SJSA1 (cell line): ENCODE measurements around the gene C10orf105. TPM values are rescaled to one million over a fixed set of nuclear protein-coding genes. Genes with fewer than 3 reads are reported as not detected.

Experiments used
- DNase-seq, 2 experiments: peaks; one replicate each; pipeline ENCODE4 v3.0.0-alpha.2; 2015 to 2020; ENCODE audit warnings: low spot score in 2 of 2, low read depth in 1 of 2
- H3K27ac ChIP-seq: fragments of 250-450 bp; sonication (Bioruptor Pico); 2 replicates; pipeline ENCODE4 v1.5.1; 2020; ENCODE audit warnings: mild to moderate bottlenecking, moderate library complexity
- H3K27me3 ChIP-seq: fragments of 250-450 bp; sonication (Bioruptor Pico); replicated peaks from 2 replicates; pipeline ENCODE4 v1.5.1; 2020; ENCODE audit warnings: mild to moderate bottlenecking, moderate library complexity
- H3K36me3 ChIP-seq: fragments of 250-450 bp; sonication (Bioruptor Pico); 2 replicates; pipeline ENCODE4 v1.5.1; 2020; ENCODE audit warnings: mild to moderate bottlenecking
- H3K4me1 ChIP-seq: fragments of 250-450 bp; sonication (Bioruptor Pico); replicated peaks from 2 replicates; pipeline ENCODE4 v1.6.1; 2021; ENCODE audit warnings: mild to moderate bottlenecking
- H3K4me3 ChIP-seq: fragments of 250-450 bp; sonication (Bioruptor Pico); 2 replicates; pipeline ENCODE4 v1.5.1; 2020; ENCODE audit warnings: mild to moderate bottlenecking
- H3K9me3 ChIP-seq: fragments of 250-450 bp; sonication (Bioruptor Pico); replicated peaks from 2 replicates; pipeline ENCODE4 v1.5.1; 2020; ENCODE audit warnings: mild to moderate bottlenecking
- total RNA-seq: library from RNA; depleted of rRNA; stranded (reverse); fragments of >200 nt; shearing (Covaris generic); gene quantifications from 2 replicates; pipeline ENCODE4 v1.2.3, GENCODE V29; 2014

Gene C10orf105
- total RNA-seq, 1 experiment from 2014 or later = not detected

DNA sequence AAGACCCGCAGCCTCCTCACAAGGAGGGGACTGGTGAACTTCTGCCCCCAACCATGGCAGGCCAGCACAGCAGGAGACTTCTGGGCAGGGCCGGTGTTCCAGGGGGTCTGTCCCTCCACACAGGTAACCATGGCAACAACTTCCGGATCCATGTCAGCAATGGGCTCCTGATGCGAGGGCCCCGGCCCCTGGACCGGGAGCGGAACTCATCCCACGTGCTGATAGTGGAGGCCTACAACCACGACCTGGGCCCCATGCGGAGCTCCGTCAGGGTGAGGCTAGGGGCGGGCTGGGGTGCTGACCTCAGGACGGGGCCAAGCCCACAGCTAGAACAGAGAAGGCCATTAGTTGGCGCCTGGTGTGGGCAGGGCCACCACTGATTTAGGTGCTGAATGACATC lies 5.7 kb upstream of the C10orf105 start:
- DNase-seq = no peak
- Histone ChIP-seq H3K36me3 (no peaks in the 10 kb centered on the region), H3K27me3 (no peaks in the 10 kb centered on the region), H3K4me3 (no peak overlapping the region), H3K27ac (no peak overlapping the region), H3K9me3 (no peaks in the 10 kb centered on the region), H3K4me1 (peaks cover 11% of the 10 kb centered on the region)

DNA sequence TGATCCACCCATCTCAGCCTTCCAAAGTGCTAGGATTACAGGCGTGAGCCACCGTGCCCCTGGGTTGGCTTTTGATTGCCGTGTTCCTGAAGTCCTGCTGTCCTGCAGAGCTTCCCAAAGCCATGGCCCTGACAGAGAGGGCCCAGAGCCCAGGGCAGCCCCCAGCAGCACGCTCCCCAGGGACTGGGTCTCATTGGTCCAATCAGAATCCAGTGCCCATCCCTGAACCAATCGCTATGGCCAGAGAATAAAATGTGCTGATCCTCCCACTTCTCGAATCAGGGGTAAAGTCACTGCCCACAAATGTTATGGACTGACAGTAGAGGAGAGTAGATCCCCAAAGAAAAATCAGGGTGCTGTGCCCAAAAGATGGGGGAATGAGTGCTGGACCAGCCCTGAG lies 5.0 kb upstream of the C10orf105 start:
- H3K36me3 ChIP-seq = no peaks in the 10 kb centered on the region
- no peak for DNase-seq
- H3K4me3 ChIP-seq = no peak overlapping the region
- H3K27me3 ChIP-seq = no peaks in the 10 kb centered on the region
- H3K9me3 ChIP-seq = no peaks in the 10 kb centered on the region
- peaks cover 11% of the 10 kb centered on the region for H3K4me1 ChIP-seq
- no peak overlapping the region for H3K27ac ChIP-seq

DNA sequence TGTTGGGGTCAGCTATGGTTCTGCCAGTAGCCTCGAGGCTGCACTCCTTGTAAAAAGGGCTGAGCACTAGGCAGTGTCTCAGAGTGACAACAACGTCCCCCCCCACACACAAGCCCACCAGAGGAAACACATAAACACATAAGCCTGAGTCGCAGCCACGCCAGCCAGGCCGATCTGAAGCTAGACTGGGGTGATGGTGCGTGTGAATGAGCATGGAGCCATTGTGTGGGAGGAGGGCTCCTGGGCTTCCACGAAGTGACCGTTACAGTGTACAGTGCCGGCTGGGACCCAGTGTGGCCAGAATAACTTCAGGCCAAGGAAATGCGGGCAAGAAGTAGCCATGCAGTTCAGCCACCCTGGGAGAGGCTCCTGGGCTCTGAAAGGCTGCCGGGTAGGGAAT lies 3.7 kb upstream of the C10orf105 start:
- Histone ChIP-seq H3K4me1 (peaks cover 11% of the 10 kb centered on the region), H3K9me3 (no peaks in the 10 kb centered on the region), H3K4me3 (no peak overlapping the region), H3K36me3 (no peaks in the 10 kb centered on the region), H3K27me3 (no peaks in the 10 kb centered on the region), H3K27ac (no peak overlapping the region)
- DNase-seq = no peak

DNA sequence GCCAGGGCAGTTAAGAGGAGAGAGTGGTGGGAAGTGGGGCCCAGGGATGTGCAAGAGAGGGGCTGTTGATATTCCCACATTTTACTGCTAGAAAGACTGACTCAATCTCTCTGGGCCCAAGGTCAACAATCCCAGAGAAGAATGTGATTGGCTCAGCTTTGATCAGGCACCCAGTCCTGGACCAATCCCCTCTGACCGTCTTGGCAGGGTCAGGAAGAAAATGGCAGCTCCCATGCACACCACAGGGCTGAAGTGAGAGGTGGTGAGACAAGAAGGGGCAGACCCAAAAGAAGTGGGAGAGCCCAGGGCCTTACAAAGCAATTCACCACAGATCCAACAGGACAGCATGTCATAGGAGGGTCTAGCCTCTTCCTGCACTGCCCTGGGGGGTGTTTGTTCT lies 3.3 kb upstream of the C10orf105 start:
- H3K27me3 ChIP-seq = no peaks in the 10 kb centered on the region
- H3K4me3 ChIP-seq = no peak overlapping the region
- no peak overlapping the region for H3K27ac ChIP-seq
- H3K36me3 ChIP-seq = no peaks in the 10 kb centered on the region
- peaks cover 11% of the 10 kb centered on the region for H3K4me1 ChIP-seq
- DNase-seq = no peak
- no peaks in the 10 kb centered on the region for H3K9me3 ChIP-seq

DNA sequence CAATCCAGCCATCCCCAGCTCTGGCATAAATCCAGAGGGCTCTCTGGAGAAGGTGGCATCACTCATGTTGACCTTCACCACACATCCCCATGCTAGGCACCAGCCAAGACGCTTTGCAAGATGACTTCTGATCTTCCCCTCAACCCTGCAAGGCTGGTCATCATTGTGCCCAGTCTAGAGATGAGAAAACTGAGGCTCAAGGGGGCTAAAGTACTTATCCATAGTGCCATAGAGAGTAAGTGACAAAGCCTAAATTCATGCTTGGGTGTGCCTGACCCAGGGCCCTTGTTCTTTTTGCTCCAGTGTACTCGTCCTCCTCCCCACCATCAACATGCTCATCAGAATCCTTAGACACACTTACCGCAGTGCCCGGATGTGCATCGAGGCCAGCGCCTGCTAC lies 1.7 kb upstream of the C10orf105 start:
- Histone ChIP-seq H3K27ac (no peak overlapping the region), H3K9me3 (no peaks in the 10 kb centered on the region), H3K27me3 (no peaks in the 10 kb centered on the region), H3K4me1 (peaks cover 6% of the 10 kb centered on the region), H3K4me3 (no peak overlapping the region), H3K36me3 (no peaks in the 10 kb centered on the region)
- no peak for DNase-seq

DNA sequence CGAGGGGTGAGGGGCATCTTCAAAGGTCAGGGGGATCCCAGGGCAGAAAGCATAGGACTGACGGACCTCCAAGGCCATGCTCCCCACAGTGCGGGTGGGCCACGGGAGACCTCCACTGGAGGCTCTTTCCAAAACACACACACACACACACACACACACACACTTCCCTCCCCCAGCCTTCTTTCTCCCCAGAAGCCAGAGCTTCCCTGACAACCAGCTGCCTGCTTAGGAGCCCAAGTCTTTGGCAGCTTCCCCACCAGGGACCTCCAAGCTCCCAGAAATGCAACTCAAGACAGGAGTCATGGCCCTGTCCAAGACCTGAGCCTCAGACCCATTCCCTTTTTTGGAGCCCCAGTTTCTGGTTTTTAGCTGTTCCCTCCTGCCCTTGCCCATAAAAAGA lies 710 bp upstream of the C10orf105 start:
- Histone ChIP-seq H3K36me3 (no peaks in the 10 kb centered on the region), H3K27me3 (no peaks in the 10 kb centered on the region), H3K9me3 (no peaks in the 10 kb centered on the region), H3K4me3 (no peak overlapping the region), H3K27ac (no peak overlapping the region), H3K4me1 (no peaks in the 10 kb centered on the region)
- DNase-seq = no peak

DNA sequence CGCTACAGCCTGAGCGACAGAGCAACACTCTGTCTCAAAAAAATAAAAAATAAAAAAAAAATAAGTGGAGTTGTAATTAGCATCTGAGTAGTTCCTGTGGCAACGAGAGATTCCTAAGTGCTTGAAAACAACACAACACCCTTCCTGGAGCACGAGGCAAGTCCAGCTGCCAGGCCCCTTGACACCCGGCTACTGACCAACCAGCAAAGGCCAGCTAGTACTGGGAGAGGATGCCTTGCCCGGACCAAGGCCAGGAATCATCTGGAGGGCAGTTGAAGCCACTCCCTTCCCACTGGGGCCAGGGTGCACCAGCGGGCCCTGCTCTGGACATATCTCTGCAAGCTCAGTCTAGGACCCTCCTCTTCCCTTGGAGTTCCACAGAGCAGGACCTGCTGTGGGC lies 536 bp downstream of the C10orf105 start:
- no peak overlapping the region for H3K4me3 ChIP-seq
- H3K36me3 ChIP-seq = no peaks in the 10 kb centered on the region
- H3K27me3 ChIP-seq = no peaks in the 10 kb centered on the region
- DNase-seq = no peak
- H3K4me1 ChIP-seq = peaks cover 2% of the 10 kb centered on the region
- no peak overlapping the region for H3K27ac ChIP-seq
- no peaks in the 10 kb centered on the region for H3K9me3 ChIP-seq

DNA sequence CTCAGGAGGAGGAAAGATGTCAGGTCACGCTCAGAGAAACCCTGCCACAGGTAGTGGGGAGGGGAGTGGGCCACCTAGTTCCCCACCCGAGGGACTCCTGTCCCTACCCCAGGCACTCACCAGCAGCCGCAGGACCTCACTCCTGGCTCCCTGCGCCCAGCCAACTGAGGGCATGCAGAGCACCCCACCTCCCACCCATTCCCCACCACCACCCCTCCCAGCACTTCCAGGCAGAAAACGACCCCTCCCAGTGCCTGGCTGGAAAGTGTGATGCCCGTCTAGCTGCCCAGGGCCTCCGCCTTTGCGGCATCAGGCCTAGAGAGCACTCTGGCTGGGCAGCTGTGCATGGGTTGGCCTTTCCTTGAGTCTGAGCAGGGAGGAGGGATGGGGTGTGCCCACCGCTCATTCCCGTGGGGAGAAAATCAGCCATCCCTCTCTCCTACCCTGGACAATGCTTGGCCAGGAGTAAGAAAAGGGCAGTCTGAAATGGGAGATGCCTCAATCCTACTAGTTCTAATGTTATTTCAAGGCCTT lies 1.3 kb downstream of the C10orf105 start:
- no peaks in the 10 kb centered on the region for H3K36me3 ChIP-seq
- H3K4me3 ChIP-seq = no peak overlapping the region
- DNase-seq = no peak
- peaks cover 10% of the 10 kb centered on the region for H3K4me1 ChIP-seq
- H3K27me3 ChIP-seq = no peaks in the 10 kb centered on the region
- H3K27ac ChIP-seq = no peak overlapping the region
- no peaks in the 10 kb centered on the region for H3K9me3 ChIP-seq

DNA sequence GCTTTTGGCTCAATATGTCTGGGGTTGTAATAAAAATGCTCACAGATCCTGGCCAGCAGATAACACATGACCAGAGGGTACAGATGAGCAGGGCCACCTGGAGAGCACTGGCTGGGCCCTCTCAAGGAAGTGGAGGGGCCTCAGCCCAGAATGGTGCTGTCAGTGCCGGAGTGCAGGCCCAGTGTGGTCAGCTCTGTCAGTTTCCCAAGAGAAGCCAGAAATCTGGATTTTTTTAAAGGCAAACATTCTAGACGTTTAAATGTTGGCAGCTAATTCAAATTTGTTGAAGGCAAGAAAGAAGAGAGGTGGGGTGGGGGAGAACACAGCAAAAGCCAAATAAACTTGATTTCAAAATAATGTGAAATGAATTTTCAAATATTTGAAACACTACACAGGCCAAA lies 2.0 kb downstream of the C10orf105 start:
- H3K36me3 ChIP-seq = no peaks in the 10 kb centered on the region
- no peak for DNase-seq
- H3K9me3 ChIP-seq = no peaks in the 10 kb centered on the region
- no peak overlapping the region for H3K4me3 ChIP-seq
- no peak overlapping the region for H3K27ac ChIP-seq
- H3K27me3 ChIP-seq = no peaks in the 10 kb centered on the region
- peaks cover 11% of the 10 kb centered on the region for H3K4me1 ChIP-seq

DNA sequence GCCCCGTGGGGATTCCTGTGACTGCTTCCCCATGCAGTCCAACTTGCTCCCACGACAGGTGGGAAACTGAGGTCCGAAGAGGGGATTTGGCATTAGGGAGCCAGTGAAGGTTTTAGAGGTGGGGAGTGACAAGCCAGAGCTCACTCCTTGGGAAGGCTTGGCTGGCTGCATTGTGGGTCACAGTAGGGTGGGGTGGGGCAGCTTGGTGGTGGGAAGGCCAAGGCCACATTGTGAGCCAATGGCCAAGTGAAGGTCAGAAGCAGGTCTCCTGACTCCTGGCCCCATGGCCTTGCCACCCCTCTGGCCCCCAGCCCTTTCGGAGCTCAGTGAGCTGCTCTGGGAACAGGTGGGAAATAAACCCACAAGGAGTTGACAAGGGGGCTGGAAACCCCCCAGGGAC lies 2.5 kb downstream of the C10orf105 start:
- Histone ChIP-seq H3K36me3 (no peaks in the 10 kb centered on the region), H3K4me1 (peaks cover 11% of the 10 kb centered on the region), H3K27ac (no peak overlapping the region), H3K27me3 (no peaks in the 10 kb centered on the region), H3K9me3 (no peaks in the 10 kb centered on the region), H3K4me3 (no peak overlapping the region)
- no peak for DNase-seq

DNA sequence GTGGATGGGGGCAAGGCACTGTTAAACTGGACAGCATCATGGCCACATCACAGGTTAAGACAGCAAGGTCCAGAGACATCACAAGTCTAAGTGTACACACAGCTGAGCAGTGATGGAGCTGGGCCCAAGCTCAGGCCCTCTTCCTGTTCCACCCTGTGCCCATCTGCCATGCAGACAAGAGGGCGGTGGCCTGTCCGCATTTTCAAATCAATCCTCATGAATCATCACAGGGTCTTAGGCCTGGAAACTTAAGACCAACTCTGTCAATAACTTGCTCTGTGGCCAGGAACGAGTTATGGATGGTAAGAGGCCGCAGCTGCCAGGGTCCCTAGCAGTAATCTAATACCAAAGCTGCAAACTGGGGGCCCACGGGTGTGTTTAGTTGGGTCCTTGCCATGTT lies 3.2 kb downstream of the C10orf105 start:
- no peak overlapping the region for H3K27ac ChIP-seq
- no peak for DNase-seq

DNA sequence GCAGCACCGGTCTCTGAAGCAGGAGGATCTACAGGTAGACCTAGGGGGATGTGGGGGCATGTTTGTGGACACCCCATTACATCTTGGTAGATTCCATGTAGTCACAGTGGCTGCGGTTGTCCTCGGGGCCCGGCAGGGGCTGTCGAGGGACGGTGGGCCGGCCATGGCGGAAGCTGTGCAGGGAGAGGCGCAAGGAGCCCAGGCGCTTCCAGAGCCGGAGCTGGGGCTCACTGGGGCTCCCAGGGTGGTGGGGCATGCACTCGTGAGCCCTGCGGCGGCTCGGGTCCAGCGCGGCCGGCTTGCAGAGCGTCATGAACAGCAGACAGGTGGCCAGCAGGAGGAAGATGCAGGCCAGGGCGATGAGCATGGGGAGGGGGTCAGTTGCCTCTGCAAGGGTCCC lies 3.7 kb downstream of the C10orf105 start:
- Histone ChIP-seq H3K27me3 (no peaks in the 10 kb centered on the region), H3K27ac (no peak overlapping the region), H3K9me3 (no peaks in the 10 kb centered on the region), H3K36me3 (no peaks in the 10 kb centered on the region), H3K4me3 (no peak overlapping the region), H3K4me1 (peaks cover 11% of the 10 kb centered on the region)
- no peak for DNase-seq

More for the DNA sequence above, 3.2 kb downstream of the C10orf105 start:
- Histone ChIP-seq H3K4me1 (peaks cover 11% of the 10 kb centered on the region), H3K27me3 (no peaks in the 10 kb centered on the region), H3K36me3 (no peaks in the 10 kb centered on the region), H3K4me3 (no peak overlapping the region), H3K9me3 (no peaks in the 10 kb centered on the region)

DNA sequence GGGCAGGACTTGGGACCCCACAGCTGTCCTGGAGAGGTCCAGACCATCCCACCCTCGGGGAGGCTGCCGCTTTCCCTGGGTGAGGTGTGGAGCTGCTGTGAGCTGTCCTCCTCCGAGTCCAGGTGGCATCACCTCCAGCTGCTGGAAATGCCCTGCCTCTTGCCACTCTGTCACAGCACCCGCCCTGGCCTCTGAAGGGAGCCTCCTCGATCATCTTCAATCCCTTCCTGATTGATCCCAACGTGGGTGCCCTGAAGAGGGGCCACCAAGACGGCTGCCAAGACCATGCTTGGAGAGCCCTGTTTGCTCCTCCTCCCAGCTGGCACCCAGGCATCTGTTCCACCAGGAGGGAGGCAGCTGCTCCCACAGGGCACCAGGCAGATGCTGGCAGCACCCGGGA lies 4.6 kb downstream of the C10orf105 start:
- no peak for DNase-seq
- Histone ChIP-seq H3K9me3 (no peaks in the 10 kb centered on the region), H3K4me1 (peaks cover 11% of the 10 kb centered on the region), H3K36me3 (no peaks in the 10 kb centered on the region), H3K4me3 (no peak overlapping the region), H3K27me3 (no peaks in the 10 kb centered on the region), H3K27ac (no peak overlapping the region)

DNA sequence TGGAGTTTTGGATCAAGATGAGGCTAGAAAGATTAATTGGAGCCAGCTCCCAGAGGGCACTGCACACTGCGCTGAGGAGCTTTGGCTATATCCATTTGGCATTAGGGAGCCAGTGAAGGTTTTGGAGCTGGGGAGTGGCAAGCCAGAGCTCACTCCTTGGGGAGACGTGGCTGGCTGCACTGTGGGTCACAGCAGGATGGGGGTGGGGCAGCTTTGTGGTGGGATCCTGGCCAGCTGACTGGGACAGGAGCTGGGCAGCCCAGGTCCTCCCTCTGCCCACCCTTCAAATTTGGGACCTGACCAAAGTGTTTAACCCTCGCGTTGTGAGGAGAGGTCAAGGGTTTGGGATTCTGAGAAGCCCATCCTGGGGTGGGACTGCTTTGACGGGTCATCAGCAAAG lies 5.0 kb downstream of the C10orf105 start:
- no peaks in the 10 kb centered on the region for H3K36me3 ChIP-seq
- H3K27me3 ChIP-seq = no peaks in the 10 kb centered on the region
- peaks cover 11% of the 10 kb centered on the region for H3K4me1 ChIP-seq
- no peaks in the 10 kb centered on the region for H3K9me3 ChIP-seq
- no peak overlapping the region for H3K4me3 ChIP-seq
- no peak overlapping the region for H3K27ac ChIP-seq
- no peak for DNase-seq

DNA sequence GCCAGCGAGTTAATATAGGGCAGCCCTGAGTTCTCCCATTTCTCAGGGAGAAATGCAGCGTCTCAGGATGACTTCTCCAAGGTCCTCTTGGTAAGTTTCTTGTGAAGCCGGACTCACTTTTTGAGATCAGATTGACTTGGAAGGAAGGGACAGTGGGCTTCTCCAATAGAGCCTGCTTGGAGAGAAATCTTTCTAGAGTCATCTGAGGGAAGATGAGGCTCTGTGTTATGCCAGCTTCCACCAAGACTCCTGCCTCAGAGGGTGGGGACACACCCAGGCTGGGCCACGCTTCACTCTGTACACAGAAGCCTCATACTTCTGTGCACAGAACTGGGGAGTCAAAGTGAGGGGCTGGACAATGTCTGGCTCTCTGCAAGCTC lies 5.6 kb downstream of the C10orf105 start:
- no peak overlapping the region for H3K4me3 ChIP-seq
- DNase-seq = peak in 1 of 2 experiments; percentile 9
- no peaks in the 10 kb centered on the region for H3K36me3 ChIP-seq
- H3K4me1 ChIP-seq = peaks cover 11% of the 10 kb centered on the region
- 0 out of 2 replicates have a peak overlapping the region, but pooled peaks have one; percentile 7 for H3K27ac ChIP-seq
- H3K27me3 ChIP-seq = no peaks in the 10 kb centered on the region
- no peaks in the 10 kb centered on the region for H3K9me3 ChIP-seq
